T follicular helper cell (primary cell): Measurements from ENCODE around the gene SPRED2.

Experiments used
- DNase-seq: peaks from one replicate; pipeline ENCODE4 v3.0.0-alpha.2; 2020; ENCODE audit warnings: low read depth

The SPRED2 gene

DNA sequence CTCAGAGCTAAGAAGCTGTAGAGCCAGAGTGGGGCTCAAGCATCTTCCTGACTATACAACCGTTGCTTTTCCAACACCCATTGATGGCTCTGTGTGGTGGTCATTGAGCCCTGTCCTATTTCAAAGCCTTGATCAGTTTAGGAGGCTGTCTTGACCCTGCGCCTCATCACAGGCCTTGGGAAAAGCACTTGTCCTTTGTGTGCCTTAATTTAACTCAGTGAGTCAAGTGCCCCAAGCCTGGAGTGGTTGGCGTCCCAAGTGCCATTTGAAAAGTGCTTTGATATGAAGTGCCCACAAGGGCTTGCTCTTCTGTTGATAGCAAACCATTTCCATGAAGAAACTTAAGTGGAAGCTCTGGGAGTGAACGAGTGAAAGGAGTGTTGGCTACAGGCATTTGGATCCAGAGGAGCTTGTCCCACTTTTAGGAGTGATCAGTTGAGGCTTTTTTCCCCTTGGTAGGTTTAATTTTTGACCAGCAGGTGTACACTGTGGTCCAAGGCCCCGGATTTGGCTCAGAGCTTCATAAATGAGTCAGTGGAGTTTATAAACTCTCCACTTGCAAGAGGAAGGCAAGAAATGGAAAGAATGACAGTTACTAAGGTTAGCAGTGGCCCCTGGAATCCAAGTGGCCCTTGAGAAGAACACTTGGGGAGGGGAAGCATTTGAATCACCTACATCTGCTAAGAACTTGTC lies 154.5 kb downstream of the SPRED2 start:
- DNase-seq: no peak

- no peak for DNase-seq
Observed at GRCh38 chr2:65277118-65277517, 155.3 kb downstream of the SPRED2 start.

- DNase-seq: no peak
Observed at GRCh38 chr2:65276609-65277008, 155.8 kb downstream of the SPRED2 start.

DNA sequence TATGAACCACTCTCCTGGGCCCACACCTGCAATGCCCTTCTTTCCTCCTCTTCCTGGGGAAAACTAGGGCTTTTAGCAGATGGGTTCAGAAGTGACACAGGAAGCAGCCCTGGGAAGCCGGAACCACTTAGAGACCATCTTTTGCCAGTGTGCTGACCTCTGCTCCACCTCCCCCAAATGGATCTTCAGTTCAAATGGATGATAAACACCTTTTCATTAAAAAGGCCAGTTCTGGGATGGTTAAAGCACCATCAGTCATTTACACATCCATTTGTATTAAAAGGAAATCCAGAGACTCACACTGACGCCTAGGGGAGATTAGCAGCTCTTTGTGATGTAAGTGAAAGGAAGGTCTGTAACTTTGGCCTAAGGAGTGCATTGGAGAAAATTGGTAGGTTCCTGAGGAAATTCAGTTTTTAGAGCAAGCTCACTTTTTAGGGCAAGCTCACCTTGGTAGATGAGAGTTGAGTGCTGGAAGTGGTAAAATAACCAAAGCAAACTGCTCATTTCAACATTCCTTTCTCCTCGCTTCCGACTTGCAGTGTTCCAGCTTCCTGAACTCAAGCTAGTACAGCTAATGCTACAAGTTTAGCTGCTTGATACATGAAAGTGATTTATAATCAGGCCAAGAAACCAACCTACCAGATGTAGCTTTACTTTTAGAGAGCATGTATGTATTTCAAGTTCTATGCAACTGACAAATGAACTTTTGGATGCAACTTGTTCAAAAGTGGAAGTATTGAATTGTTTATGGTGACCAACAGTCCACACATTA lies 157.1 kb downstream of the SPRED2 start:
- DNase-seq: no peak

DNA sequence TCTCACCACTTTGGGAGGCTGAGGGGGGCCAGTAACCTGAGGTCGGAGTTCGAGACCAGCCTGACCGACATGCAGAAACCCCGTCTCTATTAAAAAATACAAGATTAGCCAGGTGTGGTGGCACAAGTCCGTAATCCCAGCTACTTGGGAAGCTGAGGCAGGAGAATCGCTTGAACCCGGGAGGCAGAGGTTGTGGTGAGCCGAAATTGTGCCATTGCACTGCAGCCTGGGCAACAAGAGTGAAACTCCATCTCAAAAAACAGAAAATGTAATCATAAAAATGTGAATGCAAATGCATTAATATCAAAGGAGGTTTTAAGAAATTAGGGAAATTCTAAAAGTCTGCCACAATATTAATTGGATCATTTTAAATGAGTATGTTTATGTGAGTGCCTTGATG lies 159.1 kb downstream of the SPRED2 start:
- DNase-seq: no peak

GRCh38 chr2:65268957-65269356 lies 163.4 kb downstream of the SPRED2 start:
- no peak for DNase-seq

DNA sequence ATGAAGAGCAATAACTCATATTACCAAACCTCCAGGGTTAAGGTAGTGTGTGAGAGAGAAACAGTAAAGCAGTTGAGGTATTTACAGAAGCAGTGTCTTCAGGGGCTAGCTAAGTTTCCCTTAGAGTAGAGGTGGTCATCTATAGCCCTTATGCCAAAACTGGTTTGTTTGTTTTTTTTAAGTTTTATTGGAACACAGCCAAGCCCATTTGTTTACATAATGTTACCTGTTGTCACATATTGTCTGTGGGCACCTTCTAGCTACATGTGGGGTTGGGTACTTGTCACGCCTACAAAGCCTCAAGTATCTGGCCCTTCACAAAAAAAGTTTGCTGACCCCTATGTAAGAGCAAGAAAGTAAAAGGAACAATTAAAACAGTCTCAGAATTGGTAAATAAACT lies 165.4 kb downstream of the SPRED2 start:
- no peak for DNase-seq

DNA sequence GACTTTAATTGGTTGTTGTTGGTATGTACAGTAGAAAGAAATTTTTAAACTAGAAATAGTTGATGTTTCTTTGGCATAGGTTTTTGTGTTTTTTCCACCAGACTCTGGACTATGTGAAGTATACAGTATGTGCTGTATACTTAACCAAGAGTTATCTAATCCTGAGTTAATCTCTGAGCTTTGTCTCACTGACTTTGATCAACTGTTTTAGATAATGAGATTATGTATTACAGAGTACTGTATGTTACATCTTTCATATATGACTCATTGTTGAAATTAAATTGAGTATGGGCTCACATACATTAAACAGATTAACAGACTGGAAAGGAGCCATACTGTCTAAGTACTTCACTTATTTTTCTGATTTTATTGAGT lies 166.7 kb downstream of the SPRED2 start:
- DNase-seq: no peak

GRCh38 chr2:65264821-65265670 lies 167.4 kb downstream of the SPRED2 start:
- DNase-seq: no peak

DNA sequence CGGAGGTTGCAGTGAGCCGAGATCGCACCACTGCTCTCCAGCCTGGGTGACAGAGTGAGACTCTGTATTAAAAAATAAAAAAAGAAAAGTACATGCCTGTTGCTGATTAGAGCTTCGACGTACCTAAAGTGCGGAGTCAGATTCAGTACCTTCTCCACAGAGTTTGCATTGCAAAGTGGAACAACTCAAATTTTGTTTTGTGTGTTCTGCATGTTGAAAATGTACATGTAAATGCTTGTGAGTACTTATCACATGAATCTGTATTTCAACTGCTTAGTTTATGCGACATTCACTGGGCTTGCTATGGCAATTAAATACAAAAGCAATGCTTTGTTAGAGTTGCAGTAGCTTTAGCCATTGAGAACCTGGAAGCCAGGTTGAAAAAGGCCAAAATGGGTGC lies 168.4 kb downstream of the SPRED2 start:
- DNase-seq: no peak

GRCh38 chr2:65263262-65263661 lies 169.1 kb downstream of the SPRED2 start:
- no peak for DNase-seq

GRCh38 chr2:65261676-65262075 lies 170.7 kb downstream of the SPRED2 start:
- no peak for DNase-seq
